Activated T-cell treated with anti-CD3 and anti-CD28 coated beads, Interleukin-2, amount 50 U/mL, for 48 hours (primary cell): ENCODE data around the gene STIM2.

ENCODE experiments used
- DNase-seq, 2 experiments: peaks; one replicate each; pipeline ENCODE4 v3.0.0-alpha.2; 2020

The STIM2 gene

DNA sequence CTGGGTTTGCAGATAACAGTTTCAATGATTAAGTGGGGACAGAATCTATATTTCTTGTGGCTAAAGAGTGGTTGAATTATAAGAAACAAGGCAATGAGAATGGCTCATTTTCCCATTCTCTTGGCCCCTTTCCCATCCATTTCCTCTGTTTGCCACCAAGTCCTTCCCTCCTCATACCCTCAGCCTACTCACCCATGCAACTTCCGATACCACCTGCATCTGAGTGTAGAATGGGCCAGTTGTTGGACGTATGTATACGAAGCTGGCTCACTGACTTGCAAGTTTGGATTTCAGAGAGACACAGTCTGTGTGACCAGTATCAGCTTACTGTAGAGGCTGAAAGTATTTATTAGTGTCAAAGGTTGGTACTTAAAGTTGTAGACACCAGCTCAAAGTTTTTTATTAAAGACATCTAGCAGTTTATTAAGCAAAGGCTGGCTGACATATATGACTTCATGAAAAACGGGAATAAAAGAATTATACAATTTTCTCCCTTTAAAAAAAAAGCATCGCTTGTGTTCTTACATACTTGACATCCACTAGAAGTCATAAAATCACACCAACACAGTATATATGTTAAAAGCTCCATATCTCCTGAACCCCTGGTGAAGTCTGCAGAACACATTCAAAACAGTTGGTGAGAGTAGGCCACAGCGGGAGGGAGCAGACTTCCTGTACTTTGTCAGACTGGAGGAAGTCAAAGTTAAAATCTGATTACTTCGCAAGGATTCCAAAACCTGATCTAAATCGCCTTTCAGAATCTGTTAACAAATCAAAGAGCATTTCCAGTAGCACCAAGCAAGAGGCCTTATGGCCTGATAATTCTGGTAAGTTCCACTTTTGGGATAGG is 22.4 kb upstream of the STIM2 start:
- DNase-seq = no peak

DNA sequence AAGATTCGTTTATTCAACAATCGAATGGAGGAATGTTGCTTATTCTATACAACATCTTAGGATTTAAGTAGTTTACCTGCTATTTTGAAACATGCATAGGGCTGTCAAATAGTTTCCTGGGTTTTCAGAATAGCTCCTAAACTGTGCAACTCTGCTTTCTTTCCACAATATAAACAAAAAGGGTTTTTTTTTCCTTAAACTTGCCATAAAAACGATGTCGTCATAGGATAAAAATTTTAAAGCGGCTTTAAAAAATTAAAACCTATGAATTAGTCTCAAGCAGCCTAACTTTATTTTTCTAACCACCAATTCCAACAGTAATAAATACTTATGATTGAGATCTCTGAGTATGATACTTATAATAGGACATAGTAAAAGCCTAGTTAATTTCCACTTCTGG is 21.6 kb upstream of the STIM2 start:
- DNase-seq = no peak

- no peak for DNase-seq
Measured at GRCh38 chr4:26839534-26839951, 21.1 kb upstream of the STIM2 start.

- DNase-seq = no peak
Measured at GRCh38 chr4:26840786-26841185, 19.9 kb upstream of the STIM2 start.

- no peak for DNase-seq
Measured at GRCh38 chr4:26842911-26843310, 17.7 kb upstream of the STIM2 start.

- no peak for DNase-seq
Measured at GRCh38 chr4:26850528-26850927, 10.1 kb upstream of the STIM2 start.

DNA sequence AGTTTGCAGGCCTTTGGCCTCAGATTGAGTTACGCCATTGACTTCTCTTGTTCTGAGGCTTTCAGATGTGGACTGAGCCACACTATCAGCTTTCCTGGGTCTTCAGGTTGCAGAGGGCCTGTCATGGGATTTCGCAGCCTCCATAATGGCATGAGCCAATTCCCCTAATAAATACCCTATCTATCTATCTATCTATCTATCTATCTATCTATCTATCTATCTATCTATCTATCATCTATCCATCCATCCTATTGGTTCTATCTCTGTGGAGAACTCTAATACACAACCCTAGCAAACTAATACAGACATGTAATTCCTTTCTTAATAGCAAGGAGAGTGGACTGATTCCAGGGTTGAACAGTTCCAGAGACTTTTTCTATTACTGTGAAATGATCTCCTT is 9.5 kb upstream of the STIM2 start:
- no peak for DNase-seq

GRCh38 chr4:26854701-26855100 is 5.9 kb upstream of the STIM2 start:
- DNase-seq = no peak

GRCh38 chr4:26856906-26857277 is 3.7 kb upstream of the STIM2 start:
- no peak for DNase-seq

GRCh38 chr4:26857278-26858034 is 3.2 kb upstream of the STIM2 start:
- DNase-seq = peak; percentile 92 to 94

- DNase-seq = no peak
Measured at GRCh38 chr4:26858035-26858918, 2.4 kb upstream of the STIM2 start.

DNA sequence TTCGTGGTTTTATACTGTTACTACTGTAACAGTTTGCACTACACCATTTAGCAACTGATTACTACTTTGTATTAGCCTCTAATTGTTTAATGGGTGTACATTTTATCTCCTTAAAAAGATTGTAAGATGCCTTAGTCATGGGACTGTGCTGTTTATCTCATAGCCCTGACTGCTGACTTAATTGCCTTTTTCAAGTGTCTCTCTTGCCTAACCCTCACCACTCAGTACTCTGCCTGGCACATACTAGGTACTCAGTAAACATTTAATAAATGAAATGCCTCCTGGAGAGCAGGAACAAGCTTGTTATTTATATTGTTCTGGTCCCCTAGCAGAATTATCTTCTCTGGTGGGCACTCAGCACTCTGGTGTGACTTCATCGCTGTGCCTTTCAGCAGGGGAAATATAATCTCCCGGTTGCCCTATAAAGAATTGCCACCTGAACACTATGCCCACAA is 1.7 kb upstream of the STIM2 start:
- DNase-seq = no peak

DNA sequence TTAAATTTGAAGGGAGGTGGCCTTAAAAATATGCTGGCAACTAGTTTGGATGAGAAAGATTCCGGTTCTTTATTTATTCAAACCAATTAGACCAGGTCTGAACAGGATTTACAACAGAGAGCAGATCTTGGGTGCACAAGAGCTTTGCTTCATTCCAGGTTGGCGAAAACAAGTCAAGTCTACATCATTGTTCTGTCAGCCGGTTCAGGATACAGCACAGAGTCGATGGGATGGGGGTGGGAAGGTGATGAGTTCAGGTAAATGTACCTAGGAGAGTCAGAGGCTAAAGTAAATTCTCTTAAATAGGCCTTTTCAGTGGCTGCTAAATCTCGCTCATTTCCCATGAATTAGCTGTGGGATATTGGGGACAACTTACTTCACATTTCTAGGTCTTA is 882 bp upstream of the STIM2 start:
- no peak for DNase-seq

GRCh38 chr4:26860922-26861433 is 337 bp downstream of the STIM2 start:
- peak; percentile 63 to 76 for DNase-seq

DNA sequence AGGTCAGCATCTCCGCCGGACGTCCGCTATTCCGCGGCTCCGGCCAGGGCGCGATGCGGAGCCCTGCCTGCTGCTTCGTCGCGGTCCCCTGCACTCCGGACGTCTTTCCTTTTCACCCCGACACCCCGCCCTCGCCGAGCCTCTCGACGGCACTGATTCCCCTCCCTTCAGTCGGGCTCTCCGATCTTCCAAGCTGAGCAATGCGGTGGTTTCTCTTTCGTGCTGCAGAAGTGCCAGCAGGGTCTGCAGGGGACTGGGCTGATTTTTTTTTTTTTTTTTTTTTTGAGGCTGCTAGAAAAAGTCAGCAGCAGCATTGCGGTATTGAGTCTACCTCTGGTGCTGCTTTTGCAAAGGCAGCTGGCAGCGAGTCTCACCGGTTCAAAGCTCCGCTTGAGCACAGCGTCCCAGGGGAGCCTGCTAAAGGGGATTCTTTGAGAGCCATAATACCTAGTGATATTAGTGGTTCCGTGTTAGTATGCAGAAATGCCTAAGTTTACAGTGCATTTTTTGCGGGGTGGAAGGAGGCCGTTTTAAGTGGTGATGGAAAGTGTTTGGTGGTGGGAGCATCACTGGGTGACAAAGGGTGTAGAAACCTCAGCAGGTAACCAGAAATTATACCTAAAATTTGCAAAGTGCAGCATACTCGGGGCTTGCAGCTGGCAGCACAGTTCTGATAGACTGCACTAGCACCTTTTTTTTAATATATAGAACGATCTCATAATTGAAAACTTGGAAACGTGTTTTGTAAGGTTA is 969 bp downstream of the STIM2 start:
- DNase-seq = peak; percentile 79 to 82

DNA sequence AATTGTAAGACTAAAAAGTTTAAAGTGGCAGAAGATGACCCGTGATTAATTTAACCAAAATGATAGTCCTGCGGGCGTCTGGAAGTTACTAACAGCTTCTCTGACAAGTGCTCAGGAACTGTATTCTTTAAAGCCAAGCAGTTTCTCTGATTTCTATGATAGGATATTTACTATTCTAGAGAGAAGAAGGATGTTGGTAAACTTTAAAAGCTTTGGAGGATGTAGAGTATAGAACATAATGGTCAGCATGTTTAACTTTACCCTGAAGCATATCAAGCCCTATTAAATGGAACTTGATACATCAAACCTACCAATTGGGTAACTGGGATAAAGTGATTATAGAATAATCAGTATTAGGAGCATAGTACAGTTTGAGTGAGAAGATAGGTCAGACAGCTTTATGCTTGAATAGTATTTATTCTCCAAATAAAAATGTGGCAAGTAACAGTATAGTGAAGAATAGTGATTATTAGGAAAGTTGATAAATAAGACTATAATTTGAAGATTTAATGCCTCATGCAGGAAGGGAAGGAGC is 1.8 kb downstream of the STIM2 start:
- no peak for DNase-seq

GRCh38 chr4:26863512-26863911 is 2.9 kb downstream of the STIM2 start:
- no peak for DNase-seq

- DNase-seq = no peak
Measured at GRCh38 chr4:26864899-26865298, 4.3 kb downstream of the STIM2 start.

- no peak for DNase-seq
Measured at GRCh38 chr4:26866203-26866602, 5.6 kb downstream of the STIM2 start.

DNA sequence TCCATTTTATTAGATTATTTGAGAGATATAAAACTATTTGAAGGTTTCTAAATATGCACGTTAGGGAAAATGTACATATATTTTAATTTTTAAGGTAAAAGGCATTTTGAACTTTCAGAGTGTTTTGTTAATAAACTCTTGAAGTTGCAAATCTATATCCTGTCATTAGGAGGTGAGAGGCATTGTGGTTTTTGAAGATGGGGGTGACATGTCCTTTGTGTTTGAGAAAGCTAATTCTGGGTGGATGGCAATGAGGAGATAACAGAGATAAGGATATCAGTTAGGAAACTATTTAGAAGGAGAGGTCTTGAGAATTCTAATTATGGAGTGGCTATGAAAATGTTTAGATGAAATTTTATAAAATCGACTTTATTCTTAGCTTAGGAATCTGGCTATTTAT is 6.1 kb downstream of the STIM2 start:
- no peak for DNase-seq

- no peak for DNase-seq
Measured at GRCh38 chr4:26867914-26868684, 7.5 kb downstream of the STIM2 start.
